Adipocyte (in vitro differentiated cells): ENCODE results near the gene MTCH2.
"Not testable (repeated sequence)": the region's sequence is repeated elsewhere in the genome, so short reads cannot be mapped to it uniquely, and the experiment has no call there.

ENCODE experiments used
- DNase-seq: peaks from one replicate; pipeline ENCODE4 v3.0.0-alpha.2; 2015; ENCODE audit warnings: low read depth
- H3K27me3 ChIP-seq: replicated peaks from 2 replicates; pipeline ENCODE4 v1.7.0; 2013; ENCODE audit warnings: mild to moderate bottlenecking, low read length, moderate library complexity; ENCODE audit not compliant: control insufficient read depth, insufficient read depth
- H3K36me3 ChIP-seq: 2 replicates; pipeline ENCODE4 v1.7.0; 2013; ENCODE audit warnings: low read length, mild to moderate bottlenecking, moderate library complexity; ENCODE audit not compliant: control insufficient read depth, insufficient read depth, severe bottlenecking
- H3K4me1 ChIP-seq: 2 replicates; pipeline ENCODE4 v1.7.0; 2013; ENCODE audit warnings: mild to moderate bottlenecking, low read length, moderate library complexity; ENCODE audit not compliant: control insufficient read depth, insufficient read depth
- H3K4me3 ChIP-seq: 2 replicates; pipeline ENCODE4 v1.7.0; 2013; ENCODE audit warnings: mild to moderate bottlenecking, low read length, moderate library complexity
- H3K9ac ChIP-seq: 2 replicates; pipeline ENCODE4 v1.7.0; 2013; ENCODE audit warnings: mild to moderate bottlenecking, low read length, moderate library complexity
- H3K9me3 ChIP-seq: 2 replicates; pipeline ENCODE4 v1.7.0; 2013; ENCODE audit warnings: mild to moderate bottlenecking, low read length, moderate library complexity; ENCODE audit not compliant: control insufficient read depth

Gene MTCH2

GRCh38 chr11:47642099-47642855 lies at the start of gene MTCH2:
Gene MTCH2, minus strand, starts transcription at chr11:47642559. Its CDS starts 94 bp downstream, at chr11:47642465.
- Histone ChIP-seq H3K36me3 (peaks cover 25% of the 10 kb centered on the region), H3K9ac (peak within 1 kb of the TSS; percentile 99), H3K27me3 (no peaks in the 10 kb centered on the region), H3K4me3 (peak within 1 kb of the TSS; percentile 99), H3K4me1 (peaks cover 31% of the 10 kb centered on the region), H3K9me3 (no peaks in the 10 kb centered on the region)
- peak; percentile 99 for DNase-seq

- Histone ChIP-seq H3K27me3 (no peaks in the 10 kb centered on the region), H3K36me3 (no peaks in the 10 kb centered on the region), H3K9me3 (no peaks in the 10 kb centered on the region), H3K4me3 (no peak overlapping the region), H3K9ac (no peak overlapping the region), H3K4me1 (no peaks in the 10 kb centered on the region)
- no peak for DNase-seq
Measured at GRCh38 chr11:47691979-47692378, 49.6 kb upstream of the MTCH2 start.

GRCh38 chr11:47689480-47689879 lies 47.1 kb upstream of the MTCH2 start:
- no peaks in the 10 kb centered on the region for H3K36me3 ChIP-seq
- DNase-seq, result no peak
- no peak overlapping the region for H3K9ac ChIP-seq
- H3K4me1 ChIP-seq, result no peaks in the 10 kb centered on the region
- no peaks in the 10 kb centered on the region for H3K27me3 ChIP-seq
- H3K4me3 ChIP-seq, result no peak overlapping the region
- no peaks in the 10 kb centered on the region for H3K9me3 ChIP-seq

GRCh38 chr11:47688991-47689390 lies 46.6 kb upstream of the MTCH2 start:
- no peaks in the 10 kb centered on the region for H3K27me3 ChIP-seq
- H3K36me3 ChIP-seq, result no peaks in the 10 kb centered on the region
- H3K4me3 ChIP-seq, result no peak overlapping the region
- H3K4me1 ChIP-seq, result no peaks in the 10 kb centered on the region
- H3K9me3 ChIP-seq, result no peaks in the 10 kb centered on the region
- H3K9ac ChIP-seq, result no peak overlapping the region
- no peak for DNase-seq

- Histone ChIP-seq H3K9ac (no peak overlapping the region), H3K27me3 (no peaks in the 10 kb centered on the region), H3K4me1 (no peaks in the 10 kb centered on the region), H3K9me3 (no peaks in the 10 kb centered on the region), H3K4me3 (no peak overlapping the region), H3K36me3 (no peaks in the 10 kb centered on the region)
- DNase-seq, result no peak
Measured at GRCh38 chr11:47688111-47688510, 45.8 kb upstream of the MTCH2 start.

GRCh38 chr11:47686704-47687103 lies 44.3 kb upstream of the MTCH2 start:
- not testable (repeated sequence) for H3K4me1 ChIP-seq, H3K9me3 ChIP-seq, H3K27me3 ChIP-seq, DNase-seq, H3K36me3 ChIP-seq, H3K4me3 ChIP-seq, H3K9ac ChIP-seq

GRCh38 chr11:47686151-47686550 lies 43.8 kb upstream of the MTCH2 start:
- DNase-seq, result no peak
- Histone ChIP-seq H3K27me3 (no peaks in the 10 kb centered on the region), H3K4me1 (no peaks in the 10 kb centered on the region), H3K9me3 (no peaks in the 10 kb centered on the region), H3K36me3 (no peaks in the 10 kb centered on the region), H3K9ac (no peak overlapping the region), H3K4me3 (no peak overlapping the region)

GRCh38 chr11:47675851-47676250 lies 33.5 kb upstream of the MTCH2 start:
- Histone ChIP-seq H3K36me3 (no peaks in the 10 kb centered on the region), H3K4me3 (no peak overlapping the region), H3K9ac (no peak overlapping the region), H3K4me1 (no peaks in the 10 kb centered on the region), H3K27me3 (no peaks in the 10 kb centered on the region), H3K9me3 (no peaks in the 10 kb centered on the region)
- no peak for DNase-seq

- H3K9me3 ChIP-seq, result no peaks in the 10 kb centered on the region
- H3K27me3 ChIP-seq, result no peaks in the 10 kb centered on the region
- DNase-seq, result no peak
Measured at GRCh38 chr11:47672283-47672730, 29.9 kb upstream of the MTCH2 start.

GRCh38 chr11:47669856-47670255 lies 27.5 kb upstream of the MTCH2 start:
- no peaks in the 10 kb centered on the region for H3K9me3 ChIP-seq
- no peak overlapping the region for H3K4me3 ChIP-seq
- no peaks in the 10 kb centered on the region for H3K36me3 ChIP-seq
- H3K27me3 ChIP-seq, result no peaks in the 10 kb centered on the region
- no peak overlapping the region for H3K9ac ChIP-seq
- no peak for DNase-seq
- H3K4me1 ChIP-seq, result no peaks in the 10 kb centered on the region

More at GRCh38 chr11:47672283-47672730, 29.9 kb upstream of the MTCH2 start:
- Histone ChIP-seq H3K36me3 (no peaks in the 10 kb centered on the region), H3K4me3 (no peak overlapping the region), H3K4me1 (no peaks in the 10 kb centered on the region), H3K9ac (no peak overlapping the region)

GRCh38 chr11:47668665-47669064 lies 26.3 kb upstream of the MTCH2 start:
- H3K36me3 ChIP-seq, result no peaks in the 10 kb centered on the region
- DNase-seq, result no peak
- H3K9ac ChIP-seq, result no peak overlapping the region
- no peaks in the 10 kb centered on the region for H3K9me3 ChIP-seq
- no peaks in the 10 kb centered on the region for H3K27me3 ChIP-seq
- no peaks in the 10 kb centered on the region for H3K4me1 ChIP-seq
- no peak overlapping the region for H3K4me3 ChIP-seq

GRCh38 chr11:47667555-47667954 lies 25.2 kb upstream of the MTCH2 start:
- no peaks in the 10 kb centered on the region for H3K27me3 ChIP-seq
- no peak overlapping the region for H3K4me3 ChIP-seq
- no peaks in the 10 kb centered on the region for H3K9me3 ChIP-seq
- no peak for DNase-seq
- no peaks in the 10 kb centered on the region for H3K36me3 ChIP-seq
- no peak overlapping the region for H3K9ac ChIP-seq
- no peaks in the 10 kb centered on the region for H3K4me1 ChIP-seq
